Kidney (tissue), 14 donors: Measurements from ENCODE around the gene DGKI. TPM values are rescaled to one million over a fixed set of nuclear protein-coding genes. Genes with fewer than 3 reads are reported as not detected.

Experiments
- DNase-seq, 5 donors: peaks; one replicate each; pipeline ENCODE4 v3.0.0-alpha.2; 2013 to 2020
- FAIRE-seq: peaks from 2 replicates; lab custom pipeline; 2012; peaks lifted over from hg19 to GRCh38; lab: Jason Lieb, UNC
- H3K27ac ChIP-seq, 2 donors: one replicate each; pipeline ENCODE4 v1.7.0; 2013; ENCODE audit warnings: low read depth in 2 of 2, low read length in 2 of 2, inconsistent platforms in 1 of 2
- H3K27me3 ChIP-seq: one replicate; pipeline ENCODE4 v1.7.1; 2013; ENCODE audit warnings: low read length, inconsistent platforms; ENCODE audit not compliant: control insufficient read depth, insufficient read depth
- H3K36me3 ChIP-seq, 3 donors: one replicate each; pipeline versions ENCODE4 v1.7.0 to v1.7.1; 2013; ENCODE audit warnings: low read length in 3 of 3, control low read depth in 1 of 3, inconsistent platforms in 1 of 3; ENCODE audit not compliant: insufficient read depth in 3 of 3, control insufficient read depth in 2 of 3
- H3K4me1 ChIP-seq, 3 donors: one replicate each; pipeline versions ENCODE4 v1.7.0 to v1.7.1; 2013; ENCODE audit warnings: low read length in 3 of 3, inconsistent platforms in 1 of 3, low read depth in 1 of 3; ENCODE audit not compliant: control insufficient read depth in 2 of 3, insufficient read depth in 2 of 3
- H3K4me3 ChIP-seq, 3 donors: one replicate each; pipeline versions ENCODE4 v1.7.0 to v1.8.1; 2013; ENCODE audit warnings: low read length in 3 of 3, control low read depth in 1 of 3, inconsistent platforms in 1 of 3
- H3K9ac ChIP-seq, 3 donors: one replicate each; pipeline versions ENCODE4 v1.7.0 to v1.7.1; 2013; ENCODE audit warnings: low read length in 3 of 3, control low read depth in 1 of 3, inconsistent platforms in 1 of 3
- H3K9me3 ChIP-seq, 3 donors: one replicate each; pipeline versions ENCODE4 v1.7.0 to v1.7.1; 2013; ENCODE audit warnings: low read length in 3 of 3, control low read depth in 1 of 3, inconsistent platforms in 1 of 3; ENCODE audit not compliant: control insufficient read depth in 2 of 3, insufficient read depth in 1 of 3
- CTCF ChIP-seq: IDR thresholded peaks from 3 replicates; pipeline ENCODE4 v1.5.1; 2012; ENCODE audit warnings: mild to moderate bottlenecking, moderate library complexity, borderline replicate concordance; ENCODE audit not compliant: insufficient read depth; ENCODE audit errors: extremely low read depth
- intact Hi-C: fragments of 100-400 bp; cut with DNase I; formaldehyde crosslinking; loops from one replicate; pipeline ENCODE4 v1.11.1; 2022
- polyA plus RNA-seq: library from polyadenylated mRNA; stranded (reverse); fragments of 350-450 nt; fragmentation: Illumina TruSeq; extraction: RNeasy Lipid Tissue Mini Kit (QIAGEN cat#74804); gene quantifications from one replicate; pipeline ENCODE4 v1.2.3, GENCODE V29; 2014; ENCODE audit warnings: low read depth, low replicate concordance; ENCODE audit not compliant: insufficient read depth
- total RNA-seq: library from RNA; stranded (reverse); fragmentation: NEBNext Ultra II Directional; extraction: Animal tissue kit (Norgen Biotek cat#: 25700); gene quantifications from one replicate; pipeline ENCODE4 v1.2.1, GENCODE V29; 2021
- donor health status: control.
- donor health status: control.
- donor health status: control.
- donor health status: control.
- donor health status: control.
- donor health status: DM: yes; HTN: yes; CAD: no.
- donor health status: Normal renal cell carcinoma (clear cell type).

The DGKI gene
- total and polyA plus RNA-seq, 2 donors from 2014 or later, result 1.3 to 2.5 TPM

- Histone ChIP-seq H3K4me1 (no peaks in the 10 kb centered on the region), H3K4me3 (no peak overlapping the region), H3K9ac (no peak overlapping the region), H3K27me3 (no peaks in the 10 kb centered on the region), H3K9me3 (no peaks in the 10 kb centered on the region), H3K27ac (no peak overlapping the region), H3K36me3 (no peaks in the 10 kb centered on the region)
- intact Hi-C loops, result no loop called here
- TF ChIP-seq CTCF, result no peak
- FAIRE-seq (no peak), DNase-seq (no peak)
These were observed 142.1 kb downstream of the DGKI start for GRCh38 chr7:137704723-137705122.

- Histone ChIP-seq H3K9ac (no peak overlapping the region), H3K4me3 (no peak overlapping the region), H3K4me1 (no peaks in the 10 kb centered on the region), H3K27ac (no peak overlapping the region), H3K27me3 (no peaks in the 10 kb centered on the region), H3K36me3 (no peaks in the 10 kb centered on the region), H3K9me3 (no peaks in the 10 kb centered on the region)
- DNase-seq (no peak), FAIRE-seq (no peak)
- intact Hi-C loops, result no loop called here
- no peak for TF ChIP-seq CTCF
These were observed 143.3 kb downstream of the DGKI start for GRCh38 chr7:137703291-137704010.

- Histone ChIP-seq H3K4me3 (no peak overlapping the region), H3K36me3 (no peaks in the 10 kb centered on the region), H3K27me3 (no peaks in the 10 kb centered on the region), H3K27ac (no peak overlapping the region), H3K9me3 (no peaks in the 10 kb centered on the region), H3K9ac (no peak overlapping the region), H3K4me1 (no peaks in the 10 kb centered on the region)
- TF ChIP-seq CTCF, result no peak
- no peak for FAIRE-seq
- DNase-seq, result no peak
- intact Hi-C loops, result no loop called here
These were observed 149.8 kb downstream of the DGKI start for GRCh38 chr7:137696988-137697387.

- Histone ChIP-seq H3K9ac (no peak overlapping the region), H3K27ac (no peak overlapping the region), H3K27me3 (no peaks in the 10 kb centered on the region), H3K9me3 (no peaks in the 10 kb centered on the region), H3K36me3 (no peaks in the 10 kb centered on the region), H3K4me3 (no peak overlapping the region), H3K4me1 (no peaks in the 10 kb centered on the region)
- TF ChIP-seq CTCF, result no peak
- FAIRE-seq (no peak), DNase-seq (no peak)
- intact Hi-C loops, result no loop called here
These were observed 150.4 kb downstream of the DGKI start for GRCh38 chr7:137696376-137696775.
